ENCODE data around the gene CCDC6.
"Not testable (repeated sequence)": the region's sequence is repeated elsewhere in the genome, so short reads cannot be mapped to it uniquely, and the experiment has no call there.

The CCDC6 gene

GRCh38 chr10:59905731-59906416 is 482 bp downstream of the CCDC6 start:
- peak; percentile 6 for DNase-seq (ENCODE audit: low read depth)

GRCh38 chr10:59905066-59905730 is 1.2 kb downstream of the CCDC6 start:
- DNase-seq (ENCODE audit: low read depth) = peak; percentile 17

GRCh38 chr10:59904426-59905065 is 1.8 kb downstream of the CCDC6 start:
- DNase-seq (ENCODE audit: low read depth) = no peak

- DNase-seq (ENCODE audit: low read depth) = no peak
Observed at GRCh38 chr10:59903871-59904270, 2.5 kb downstream of the CCDC6 start.

- DNase-seq (ENCODE audit: low read depth) = no peak
Observed at GRCh38 chr10:59902016-59902415, 4.3 kb downstream of the CCDC6 start.

GRCh38 chr10:59901470-59901869 is 4.9 kb downstream of the CCDC6 start:
- no peak for DNase-seq (ENCODE audit: low read depth)

- DNase-seq (ENCODE audit: low read depth) = no peak
Observed at GRCh38 chr10:59900048-59900727, 6.2 kb downstream of the CCDC6 start.

GRCh38 chr10:59898125-59898835 is 8.1 kb downstream of the CCDC6 start:
- no peak for DNase-seq (ENCODE audit: low read depth)

GRCh38 chr10:59896191-59896590 is 10.2 kb downstream of the CCDC6 start:
- DNase-seq (ENCODE audit: low read depth) = no peak

- no peak for DNase-seq (ENCODE audit: low read depth)
Observed at GRCh38 chr10:59895629-59896116, 10.7 kb downstream of the CCDC6 start.

- no peak for DNase-seq (ENCODE audit: low read depth)
Observed at GRCh38 chr10:59894114-59894513, 12.2 kb downstream of the CCDC6 start.

- no peak for DNase-seq (ENCODE audit: low read depth)
Observed at GRCh38 chr10:59892697-59893096, 13.7 kb downstream of the CCDC6 start.

- DNase-seq (ENCODE audit: low read depth) = no peak
Observed at GRCh38 chr10:59891936-59892335, 14.4 kb downstream of the CCDC6 start.

GRCh38 chr10:59891349-59891748 is 15.0 kb downstream of the CCDC6 start:
- no peak for DNase-seq (ENCODE audit: low read depth)

- DNase-seq (ENCODE audit: low read depth) = no peak
Observed at GRCh38 chr10:59888781-59889435, 17.4 kb downstream of the CCDC6 start.

GRCh38 chr10:59887972-59888640 is 18.2 kb downstream of the CCDC6 start:
- no peak for DNase-seq (ENCODE audit: low read depth)

GRCh38 chr10:59887006-59887405 is 19.4 kb downstream of the CCDC6 start:
- DNase-seq (ENCODE audit: low read depth) = no peak

- DNase-seq (ENCODE audit: low read depth) = no peak
Observed at GRCh38 chr10:59885430-59886134, 20.8 kb downstream of the CCDC6 start.

- DNase-seq (ENCODE audit: low read depth) = not testable (repeated sequence)
Observed at GRCh38 chr10:59884893-59885292, 21.5 kb downstream of the CCDC6 start.

- DNase-seq (ENCODE audit: low read depth) = no peak
Observed at GRCh38 chr10:59881640-59882039, 24.7 kb downstream of the CCDC6 start.

All from activated gamma-delta T cell treated with anti-CD3 and anti-CD28 coated beads, Interleukin-2, amount 50 U/mL, for 16 hours (primary cell).